K562 (cell line): ENCODE results near the gene GMDS. TPM values are rescaled to one million over a fixed set of nuclear protein-coding genes. Genes with fewer than 3 reads are reported as not detected.

Source experiments
- ATAC-seq: fragments of 200-7000 bp; cut with Tn5 transposase; 3 replicates; pipeline ENCODE4 v1.9.1; 2020; ENCODE audit warnings: moderate library complexity
- BruUV-seq: library from RNA; stranded (reverse); fragments of 400-500 nt; replicated peaks from 2 replicates; lab custom pipeline; 2021; lab: Mats Ljungman, UMichigan
- CTCF ChIA-PET: fragments of 300-600 bp; formaldehyde crosslinking; extraction: SDS; loops from one replicate; lab custom pipeline; 2021; ENCODE audit warnings: low intra/inter-chr PET ratio; lab: Yijun Ruan, JAX
- POLR2A ChIA-PET: fragments of 300-600, 350-650 bp; sonication (Branson Sonifier 250); formaldehyde crosslinking; extraction: SDS; loops from one replicate; lab custom pipeline; 2021; ENCODE audit warnings: antibody characterized with exemption, inconsistent platforms; lab: Yijun Ruan, JAX
- DNase-seq, 4 experiments: peaks; one replicate each; pipeline versions ENCODE4 v3.0.0 to v3.0.0-alpha.2; 2011 to 2018; ENCODE audit warnings: low spot score in 3 of 4, mixed read lengths in 3 of 4; ENCODE audit errors: extremely low read depth in 1 of 4
- FAIRE-seq: peaks from 2 replicates; lab custom pipeline; 2011; peaks lifted over from hg19 to GRCh38; lab: Jason Lieb, UNC
- H2AFZ ChIP-seq: 2 replicates; pipeline ENCODE4 v1.6.0; 2011; ENCODE audit warnings: low read depth, low read length, control low read depth, inconsistent platforms
- H3K27ac ChIP-seq: fragments of 200-600 bp; 3 replicates; pipeline ENCODE4 v1.8.0; 2011; ENCODE audit warnings: low read depth, mild to moderate bottlenecking, control low read depth, inconsistent platforms, low read length, moderate library complexity, mixed read lengths; ENCODE audit errors: extremely low read depth
- H3K27me3 ChIP-seq, 2 experiments: fragments of 300-600 bp in 1 of 2; 2 replicates in 1 of 2; 3 replicates in 1 of 2; pipeline versions ENCODE4 v1.6.0 to v1.8.0; 2011; ENCODE audit warnings: inconsistent platforms in 2 of 2, low read length in 2 of 2, mild to moderate bottlenecking in 1 of 2, mixed read lengths in 1 of 2, moderate library complexity in 1 of 2; ENCODE audit not compliant: control insufficient read depth in 2 of 2, insufficient read depth in 2 of 2
- H3K36me3 ChIP-seq: fragments of 300-600 bp; 3 replicates; pipeline ENCODE4 v1.8.0; 2011; ENCODE audit warnings: mild to moderate bottlenecking, low read length, inconsistent platforms; ENCODE audit not compliant: control insufficient read depth, insufficient read depth
- H3K4me1 ChIP-seq, 2 experiments: fragments of 200-600 bp in 1 of 2; replicated peaks in 1 of 2; 2 replicates in 1 of 2; 3 replicates in 1 of 2; pipeline versions ENCODE4 v1.5.1 to v1.8.0; 2011; ENCODE audit warnings: inconsistent platforms in 2 of 2, low read length in 2 of 2, mild to moderate bottlenecking in 1 of 2, mixed read lengths in 1 of 2, moderate library complexity in 1 of 2; ENCODE audit not compliant: control insufficient read depth in 2 of 2, insufficient read depth in 2 of 2
- H3K4me2 ChIP-seq: 2 replicates; pipeline ENCODE4 v1.6.1; 2011; ENCODE audit warnings: low read length, control low read depth, inconsistent platforms, mixed read lengths; ENCODE audit not compliant: insufficient read depth
- H3K4me3 ChIP-seq: fragments of 200-600 bp; sonication (generic), shearing (Covaris generic); 2 replicates; pipeline ENCODE4 v1.5.1; 2016; ENCODE audit warnings: control low read depth, inconsistent platforms
- H3K79me2 ChIP-seq: fragments of 200-600 bp; 3 replicates; pipeline ENCODE4 v1.8.0; 2011; ENCODE audit warnings: low read length, inconsistent platforms; ENCODE audit not compliant: control insufficient read depth, insufficient read depth
- H3K9ac ChIP-seq, 2 experiments: 2 replicates each; pipeline versions ENCODE4 v1.6.0 to v1.6.1; 2011; ENCODE audit warnings: low read depth in 2 of 2, low read length in 2 of 2, control low read depth in 1 of 2, inconsistent platforms in 1 of 2, mild to moderate bottlenecking in 1 of 2, mixed read lengths in 1 of 2; ENCODE audit not compliant: insufficient read depth in 1 of 2
- H3K9me1 ChIP-seq: one replicate; pipeline ENCODE4 v1.6.0; 2011; ENCODE audit warnings: inconsistent platforms, mild to moderate bottlenecking, low read length, moderate library complexity; ENCODE audit not compliant: control insufficient read depth, insufficient read depth
- H3K9me3 ChIP-seq: replicated peaks from 2 replicates; pipeline ENCODE4 v1.5.1; 2011; ENCODE audit warnings: low read depth, low read length, inconsistent platforms; ENCODE audit not compliant: control insufficient read depth, insufficient read depth
- H4K20me1 ChIP-seq: replicated peaks from 2 replicates; pipeline ENCODE4 v1.6.1; 2011; ENCODE audit warnings: low read length, inconsistent platforms, mixed read lengths; ENCODE audit not compliant: control insufficient read depth, insufficient read depth
- ATF2 ChIP-seq: sonication (generic); formaldehyde crosslinking; IDR thresholded peaks from 2 replicates; pipeline ENCODE4 v1.8.1; 2022; ENCODE audit warnings: missing genetic modification reagents
- BRF1 ChIP-seq: IDR thresholded peaks from 3 replicates; pipeline ENCODE4 v1.6.1; 2011; ENCODE audit warnings: borderline replicate concordance, mild to moderate bottlenecking; ENCODE audit not compliant: insufficient read length; ENCODE audit errors: extremely low read depth
- CBFA2T3 ChIP-seq: fragments of 450-650 bp; IDR thresholded peaks from 2 replicates; pipeline ENCODE4 v1.6.1; 2017
- DLX4 ChIP-seq: fragments of 250-450 bp; sonication (Bioruptor Pico); IDR thresholded peaks from 2 replicates; pipeline ENCODE4 v1.6.1; 2021; ENCODE audit warnings: mild to moderate bottlenecking
- FOXJ3 ChIP-seq: sonication (generic); formaldehyde crosslinking; IDR thresholded peaks from 2 replicates; pipeline ENCODE4 v1.4.0; 2020; ENCODE audit warnings: mild to moderate bottlenecking, missing genetic modification reagents
- GABPB2 ChIP-seq: fragments of 250-450 bp; sonication (Bioruptor Pico); conservative IDR thresholded peaks from 2 replicates; pipeline ENCODE4 v1.5.1; 2021; ENCODE audit warnings: mild to moderate bottlenecking
- HDAC3 ChIP-seq: fragments of 450-650 bp; IDR thresholded peaks from 2 replicates; pipeline ENCODE4 v1.6.1; 2018; ENCODE audit warnings: borderline replicate concordance, mild to moderate bottlenecking, moderate library complexity; ENCODE audit not compliant: partially characterized antibody
- HLTF ChIP-seq: fragments of 450-650 bp; IDR thresholded peaks from 2 replicates; pipeline ENCODE4 v1.6.1; 2016
- MAZ ChIP-seq, 2 experiments: fragments of 450-650 bp in 1 of 2; sonication (generic) in 1 of 2; formaldehyde crosslinking; IDR thresholded peaks in 1 of 2; conservative IDR thresholded peaks in 1 of 2; 2 replicates each; pipeline versions ENCODE4 v1.4.0 to v1.5.0; 2020; ENCODE audit warnings: mild to moderate bottlenecking in 1 of 2, missing genetic modification reagents in 1 of 2
- MEIS2 ChIP-seq: fragments of 450-650 bp; IDR thresholded peaks from 2 replicates; pipeline ENCODE4 v1.6.1; 2014; ENCODE audit warnings: mild to moderate bottlenecking; ENCODE audit not compliant: partially characterized antibody
- NFYB ChIP-seq: IDR thresholded peaks from 2 replicates; pipeline ENCODE4 v1.6.1; 2011; ENCODE audit warnings: mild to moderate bottlenecking, moderate library complexity; ENCODE audit not compliant: insufficient read length; ENCODE audit errors: extremely low read depth
- PTTG1 ChIP-seq: fragments of 450-650 bp; IDR thresholded peaks from 2 replicates; pipeline ENCODE4 v1.6.1; 2016; ENCODE audit warnings: low read depth, mild to moderate bottlenecking, missing genetic modification characterization, missing compliant biosample characterization
- RFX1 ChIP-seq: fragments of 450-650 bp; IDR thresholded peaks from 2 replicates; pipeline ENCODE4 v1.6.1; 2016; ENCODE audit warnings: mild to moderate bottlenecking, moderate library complexity
- SP2 ChIP-seq: IDR thresholded peaks from 2 replicates; pipeline ENCODE4 v1.6.1; 2011; ENCODE audit warnings: mild to moderate bottlenecking, low read depth, low read length, moderate library complexity; ENCODE audit not compliant: poor library complexity, severe bottlenecking; ENCODE audit errors: extremely low read depth
- TAL1 ChIP-seq: fragments of 450-650 bp; IDR thresholded peaks from 2 replicates; pipeline ENCODE4 v1.6.1; 2016; ENCODE audit warnings: mild to moderate bottlenecking
- TCF3 ChIP-seq: sonication (generic); formaldehyde crosslinking; IDR thresholded peaks from 2 replicates; pipeline ENCODE4 v1.4.0; 2020; ENCODE audit warnings: mild to moderate bottlenecking, missing genetic modification reagents
- TSC22D4 ChIP-seq: fragments of 450-650 bp; IDR thresholded peaks from 2 replicates; pipeline ENCODE4 v1.6.1; 2016; ENCODE audit warnings: missing genetic modification characterization, missing biosample characterization, control low read depth
- ZFP30 ChIP-seq: fragments of 250-450 bp; sonication (Bioruptor Pico); IDR thresholded peaks from 2 replicates; pipeline ENCODE4 v1.8.0; 2022; ENCODE audit warnings: moderate library complexity, mild to moderate bottlenecking, inconsistent platforms, borderline replicate concordance
- ZNF274 ChIP-seq: IDR thresholded peaks from 2 replicates; pipeline ENCODE4 v1.6.1; 2011; ENCODE audit warnings: low read depth, mild to moderate bottlenecking, low read length, moderate library complexity, borderline replicate concordance
- ZNF445 ChIP-seq: fragments of 250-450 bp; sonication (Bioruptor Pico); IDR thresholded peaks from 2 replicates; pipeline ENCODE4 v1.4.0; 2020; ENCODE audit warnings: low read depth, mild to moderate bottlenecking, moderate library complexity
- ZNF583 ChIP-seq: fragments of 250-450 bp; sonication (Bioruptor Pico); IDR thresholded peaks from 2 replicates; pipeline ENCODE4 v1.4.0; 2020
- ZNF584 ChIP-seq: fragments of 200-800 bp; sonication (Bioruptor generic); IDR thresholded peaks from 2 replicates; pipeline ENCODE4 v1.6.1; 2016; ENCODE audit warnings: low read depth, mild to moderate bottlenecking, missing genetic modification characterization, missing compliant biosample characterization
- ZNF707 ChIP-seq: fragments of 250-450 bp; sonication (Bioruptor Pico); conservative IDR thresholded peaks from 2 replicates; pipeline ENCODE4 v1.8.0; 2022; ENCODE audit warnings: inconsistent platforms, mild to moderate bottlenecking, moderate library complexity
- WGBS: fragments of 100-300 bp; shearing (Covaris generic); methylation state at CpG from one replicate; pipeline ENCODE4 v1.1.6; 2016; ENCODE audit warnings: low coverage, mixed read lengths; ENCODE audit not compliant: insufficient coverage; ENCODE audit errors: missing lambda C conversion rate; 5-methylcytosine and 5-hydroxymethylcytosine counted together
- in situ Hi-C: fragments of 300-500 bp; cut with MboI; formaldehyde crosslinking; loops from 4 replicates; pipeline ENCODE4 v1.15.0; 2018; ENCODE audit warnings: inconsistent platforms, mixed read lengths
- intact Hi-C: fragments of 100-400 bp; cut with micrococcal nuclease; formaldehyde crosslinking; loops from 2 replicates; pipeline ENCODE4 v1.14.2; 2022
- polyA plus RNA-seq, 8 experiments: library from polyadenylated mRNA; depleted of rRNA in 4 of 8; stranded (reverse) in 5 of 8; unstranded in 3 of 8; fragments of >200 nt; fragmentation: Nextera tagmentation in 2 of 8; fragmentation: Illumina TruSeq in 1 of 8; extraction: Ambion mirVana in 2 of 8; extraction: Trizol in 1 of 8; gene quantifications; 2 replicates each; pipeline versions ENCODE4 v1.2.1 to v1.2.3, GENCODE V29; 2011 to 2014; ENCODE audit warnings: inconsistent platforms in 1 of 8, missing spikeins in 1 of 8
- total RNA-seq, 7 experiments: library from RNA; depleted of rRNA in 6 of 7; stranded (reverse); fragments of >200 nt in 6 of 7; fragmentation: Illumina TruSeq in 2 of 7; extraction: Trizol in 2 of 7; gene quantifications; 2 replicates each; pipeline versions ENCODE4 v1.2.1 to v1.2.3, GENCODE V29; 2011 to 2021; ENCODE audit warnings: low replicate concordance in 1 of 7

GMDS gene
- total and polyA plus RNA-seq, 9 of the 15 experiments (the other 6 are each of a cell fraction or from before 2014, with no cell fraction given), result 0.48 to 31.8 (median 13.4) TPM

- TF ChIP-seq DLX4 (no peak), ZNF583 (CRISPR knock-in tag) (no peak), ATF2 (CRISPR knock-in tag) (no peak)
These were observed 498.4 kb downstream of the GMDS start (continued) for GRCh38 chr6:1747003-1747402.

GRCh38 chr6:1745814-1746213 lies 499.6 kb downstream of the GMDS start:
- no peaks in the 10 kb centered on the region for H3K36me3 ChIP-seq
- DNase-seq, result no peak
- H3K9me1 ChIP-seq, result no peaks in the 10 kb centered on the region
- intact Hi-C loops (no loop called here), in situ Hi-C loops (no loop called here)
- H3K27me3 ChIP-seq, result peaks cover 2 to 4% of the 10 kb centered on the region in 2 experiments; a peak in 2 of 5 replicates
- H3K4me2 ChIP-seq, result no peak overlapping the region
- CTCF ChIA-PET, result no interaction called here
- POLR2A ChIA-PET, result no interaction called here
- no TSS peak for BruUV-seq
- no peak overlapping the region for H3K4me3 ChIP-seq
- WGBS, result 8% methylated on average over 8 of the region's 8 CpGs
- H3K9ac ChIP-seq, result no peak overlapping the region
- H3K4me1 ChIP-seq, result no peaks in the 10 kb centered on the region; a peak in 2 of 5 replicates
- H2AFZ ChIP-seq, result no peak overlapping the region
- H4K20me1 ChIP-seq, result no peaks in the 10 kb centered on the region
- no peaks in the 10 kb centered on the region for H3K79me2 ChIP-seq
- FAIRE-seq, result no peak
- no peak for ATAC-seq
- no peak overlapping the region for H3K27ac ChIP-seq
- no peaks in the 10 kb centered on the region for H3K9me3 ChIP-seq
- TF ChIP-seq SP2 (no peak), CBFA2T3 (peak; percentile 24; the same call in 1 of the 2 replicates), ZNF274 (no peak), RFX1 (no peak), GABPB2 (no peak), ZNF445 (CRISPR knock-in tag) (no peak), MEIS2 (peak; percentile 12), HDAC3 (no peak), ZFP30 (no peak), FOXJ3 (no peak), TSC22D4 (tag) (no peak), BRF1 (no peak), NFYB (no peak), MAZ (CRISPR knock-in tag; conservative IDR thresholded peaks at IDR 0.05 in 1 of 2, IDR thresholded peaks at IDR 0.05 in 1 of 2) (no peak), TCF3 (CRISPR knock-in tag) (peak; percentile 58), ZNF707 (no peak), TAL1 (0 out of 2 replicates have a peak, but pooled peaks have one; percentile 14), PTTG1 (tag) (no peak), HLTF (no peak), ZNF584 (no peak)
